Fibroblast of villous mesenchyme (primary cell): ENCODE measurements around the gene CDC42BPB. TPM values are rescaled to one million over a fixed set of nuclear protein-coding genes. Genes with fewer than 3 reads are reported as not detected.
A peak's percentile ranks its signal among the peaks of the same experiment; 100 is the strongest.

ENCODE experiments used
- DNase-seq: peaks from one replicate; pipeline ENCODE4 v3.0.0-alpha.2; 2010; ENCODE audit warnings: low read depth
- H3K4me3 ChIP-seq: 2 replicates; pipeline ENCODE4 v1.5.1; 2011; ENCODE audit warnings: low read depth, mild to moderate bottlenecking, low read length
- CTCF ChIP-seq: IDR thresholded peaks from 2 replicates; pipeline ENCODE4 v1.5.1; 2012; ENCODE audit warnings: low read depth, mild to moderate bottlenecking, low read length; ENCODE audit not compliant: insufficient read depth
- total RNA-seq: library from RNA; depleted of rRNA; stranded (reverse); fragments of >200 nt; gene quantifications from 2 replicates; pipeline ENCODE4 v1.2.3, GENCODE V29; 2012

Gene CDC42BPB
- total RNA-seq, 1 donor: 122 TPM

- TF ChIP-seq CTCF: no peak
- no peak for DNase-seq
- peak overlapping the region; percentile 45 for H3K4me3 ChIP-seq
These were observed 34.5 kb upstream of the CDC42BPB start for GRCh38 chr14:103091883-103092222.

- peak overlapping the region; percentile 45 for H3K4me3 ChIP-seq
- DNase-seq: peak; percentile 71
- peak; percentile 39 for TF ChIP-seq CTCF
These were observed 33.9 kb upstream of the CDC42BPB start for GRCh38 chr14:103091041-103091882.

- no peak overlapping the region for H3K4me3 ChIP-seq
- TF ChIP-seq CTCF: no peak
- no peak for DNase-seq
These were observed 33.2 kb upstream of the CDC42BPB start for GRCh38 chr14:103090481-103091020.

- DNase-seq: no peak
- no peak overlapping the region for H3K4me3 ChIP-seq
- TF ChIP-seq CTCF: no peak
These were observed 32.3 kb upstream of the CDC42BPB start for GRCh38 chr14:103089386-103090335.

GRCh38 chr14:103088921-103089320 is 31.6 kb upstream of the CDC42BPB start:
- no peak overlapping the region for H3K4me3 ChIP-seq
- DNase-seq: no peak
- TF ChIP-seq CTCF: no peak

- no peak for DNase-seq
- H3K4me3 ChIP-seq: no peak overlapping the region
- TF ChIP-seq CTCF: no peak
These were observed 30.0 kb upstream of the CDC42BPB start for GRCh38 chr14:103087343-103087835.
